Measurements from ENCODE around the gene GKN2. TPM values are rescaled to one million over a fixed set of nuclear protein-coding genes. Genes with fewer than 3 reads are reported as not detected.

Gene GKN2
- total RNA-seq, 1 experiment from 2014 or later: not detected

DNA sequence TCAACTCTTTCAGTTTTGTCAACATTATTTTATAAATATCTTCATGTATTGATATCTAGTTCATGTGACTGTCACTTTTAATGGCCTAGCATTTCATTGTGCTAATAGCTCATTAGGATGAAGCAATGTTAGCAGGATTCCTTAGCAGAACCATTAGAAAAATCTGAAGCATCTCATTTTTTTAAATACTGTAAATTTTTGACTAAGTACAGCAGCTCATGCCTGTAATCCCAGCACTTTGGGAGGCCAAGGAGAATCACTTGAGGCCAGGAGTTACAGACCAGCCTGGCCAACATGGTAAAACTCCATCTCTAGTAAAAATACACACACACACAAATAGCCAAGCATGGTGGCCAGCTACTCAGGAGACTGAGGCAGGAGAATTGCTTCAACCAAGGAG lies 44.7 kb upstream of the GKN2 start:
- RAD21 ChIA-PET (ENCODE audit: low non-redundant PET in 1 of 2, low total read pairs in 2 of 2, uncharacterized antibody in 2 of 2, unreplicated experiment in 2 of 2): no interaction called here

DNA sequence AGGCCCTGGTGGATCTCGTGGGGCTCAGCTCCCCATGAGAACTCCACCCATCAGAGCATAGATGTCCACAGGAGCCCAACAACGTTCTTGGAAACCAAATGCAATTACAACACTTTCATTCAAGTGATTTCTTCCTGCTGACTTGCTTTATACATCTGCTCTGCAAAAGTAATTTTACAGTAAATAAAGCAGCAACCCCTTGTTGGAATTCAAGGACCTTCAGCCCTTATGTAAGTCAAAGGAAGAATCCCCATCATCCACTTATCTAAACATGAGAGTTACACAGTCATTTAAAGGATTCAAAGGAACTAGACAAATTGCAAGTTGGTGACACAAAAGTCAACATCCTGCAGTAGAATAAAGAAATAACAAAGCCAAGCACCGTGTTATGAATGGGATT lies 43.2 kb upstream of the GKN2 start:
- Histone ChIP-seq H3K4me1 (ENCODE audit: control insufficient read depth in 1 of 2, insufficient read depth in 2 of 2, low read length in 2 of 2) (no peaks in the 10 kb centered on the region; a peak in 1 of 4 replicates), H3K9me3 (ENCODE audit: control insufficient read depth in 1 of 2, insufficient read depth in 1 of 2, low read depth in 1 of 2, low read length in 2 of 2) (no peaks in the 10 kb centered on the region), H3K27me3 (ENCODE audit: insufficient read depth, low read length) (no peaks in the 10 kb centered on the region), H3K27ac (ENCODE audit: low read depth, low read length) (no peak overlapping the region), H3K4me2 (ENCODE audit: low read length) (no peak overlapping the region), H3K36me3 (ENCODE audit: control insufficient read depth in 1 of 2, insufficient read depth in 2 of 2, low read length in 2 of 2) (no peaks in the 10 kb centered on the region), H3K79me2 (ENCODE audit: insufficient read depth, low read length) (no peaks in the 10 kb centered on the region), H3K4me3 (replicated peaks in 1 of 2; ENCODE audit: low read depth in 1 of 2, low read length in 2 of 2) (no peak overlapping the region), H2AFZ (ENCODE audit: low read depth, low read length, poor library complexity, severe bottlenecking) (no peak overlapping the region), H3K9ac (ENCODE audit: low read length) (no peak overlapping the region), H4K20me1 (ENCODE audit: insufficient read depth) (no peaks in the 10 kb centered on the region), H3K9me2 (ENCODE audit: insufficient read depth) (no peaks in the 10 kb centered on the region)
- ChIA-PET CTCF (no interaction called here), RAD21 (ENCODE audit: low non-redundant PET in 1 of 2, low total read pairs in 2 of 2, uncharacterized antibody in 2 of 2, unreplicated experiment in 2 of 2) (no interaction called here), POLR2A (no interaction called here)
- TF ChIP-seq POLR2A (IDR thresholded peaks at IDR 0.05; ENCODE audit: borderline replicate concordance, extremely low read depth, insufficient read depth, insufficient read length) (no peak), EZH2phosphoT487 (IDR thresholded peaks at IDR 0.05; ENCODE audit: borderline replicate concordance) (no peak), ZFX (IDR thresholded peaks at IDR 0.05) (no peak), SRF (IDR thresholded peaks at IDR 0.05; ENCODE audit: low read depth) (no peak), CEBPB (IDR thresholded peaks at IDR 0.05; ENCODE audit: low read depth) (no peak)
- no peak for DNase-seq (ENCODE audit: low read depth, low spot score)
- BruUV-seq (replicated peaks): no TSS peak
- no peak for ATAC-seq
- intact Hi-C loops (cut with micrococcal nuclease): no loop called here

More for the DNA sequence above, 44.7 kb upstream of the GKN2 start:
- ATAC-seq: no peak
- no peak overlapping the region for H3K4me2 ChIP-seq (ENCODE audit: low read length)
- no peak overlapping the region for H2AFZ ChIP-seq (ENCODE audit: low read depth, low read length, poor library complexity, severe bottlenecking)
- BruUV-seq (replicated peaks): no TSS peak
- CTCF ChIA-PET: no interaction called here
- H3K79me2 ChIP-seq (ENCODE audit: insufficient read depth, low read length): no peaks in the 10 kb centered on the region
- no peaks in the 10 kb centered on the region; a peak in 1 of 4 replicates for H3K4me1 ChIP-seq (ENCODE audit: control insufficient read depth in 1 of 2, insufficient read depth in 2 of 2, low read length in 2 of 2)
- no peak overlapping the region for H3K9ac ChIP-seq (ENCODE audit: low read length)
- H3K27ac ChIP-seq (ENCODE audit: low read depth, low read length): no peak overlapping the region
- POLR2A ChIA-PET: no interaction called here
- no peaks in the 10 kb centered on the region for H3K9me2 ChIP-seq (ENCODE audit: insufficient read depth)
- H3K4me3 ChIP-seq (replicated peaks in 1 of 2; ENCODE audit: low read depth in 1 of 2, low read length in 2 of 2): no peak overlapping the region
- no peak for DNase-seq (ENCODE audit: low read depth, low spot score)
- no peak for TF ChIP-seq EZH2phosphoT487 (IDR thresholded peaks at IDR 0.05; ENCODE audit: borderline replicate concordance)
- no peaks in the 10 kb centered on the region for H3K36me3 ChIP-seq (ENCODE audit: control insufficient read depth in 1 of 2, insufficient read depth in 2 of 2, low read length in 2 of 2)
- H3K27me3 ChIP-seq (ENCODE audit: insufficient read depth, low read length): no peaks in the 10 kb centered on the region
- H3K9me3 ChIP-seq (ENCODE audit: control insufficient read depth in 1 of 2, insufficient read depth in 1 of 2, low read depth in 1 of 2, low read length in 2 of 2): no peaks in the 10 kb centered on the region
- H4K20me1 ChIP-seq (ENCODE audit: insufficient read depth): no peaks in the 10 kb centered on the region
- intact Hi-C loops (cut with micrococcal nuclease): no loop called here
